T-cell (primary cell): ENCODE measurements around the gene TBC1D21. TPM values are rescaled to one million over a fixed set of nuclear protein-coding genes. Genes with fewer than 3 reads are reported as not detected.

Experiments used
- ATAC-seq, 4 experiments: fragments of 200-7000 bp in 3 of 4; fragments of 150-1000 bp in 1 of 4; cut with Tn5 transposase; replicated peaks in 1 of 4; 1 replicate in 3 of 4; 2 replicates in 1 of 4; pipeline ENCODE4 v1.10.0; 2021; ENCODE audit warnings: moderate library complexity in 3 of 4, mild to moderate bottlenecking in 2 of 4, moderate number of reproducible peaks in 1 of 4
- CTCF ChIA-PET, 2 donors: fragments of 300-600 bp; sonication (Branson Sonifier 250); formaldehyde crosslinking; loops; one replicate each; lab custom pipeline; 2022; ENCODE audit warnings: antibody characterized with exemption in 2 of 2; lab: Charles Lee
- POLR2A ChIA-PET, 2 donors: fragments of 300-600 bp; sonication (Branson Sonifier 250); formaldehyde crosslinking; loops; one replicate each; lab custom pipeline; 2022; ENCODE audit warnings: antibody characterized with exemption in 2 of 2; lab: Charles Lee
- DNase-seq, 35 experiments: peaks; one replicate each; pipeline versions ENCODE4 v3.0.0 to v3.0.0-alpha.2; 2013 to 2023
- H3K27ac ChIP-seq: one replicate; pipeline ENCODE4 v1.5.1; 2013; ENCODE audit warnings: low read length
- H3K27me3 ChIP-seq, 2 experiments: replicated peaks in 1 of 2; 1 replicate in 1 of 2; 2 replicates in 1 of 2; pipeline versions ENCODE4 v1.6.1 to v1.7.0; 2013; ENCODE audit warnings: low read length in 1 of 2, mixed read lengths in 1 of 2; ENCODE audit not compliant: control insufficient read depth in 2 of 2, insufficient read depth in 2 of 2; ENCODE audit errors: extremely low read depth in 1 of 2
- H3K36me3 ChIP-seq, 2 donors: 1 replicate in 1 of 2; 2 replicates in 1 of 2; pipeline versions ENCODE4 v1.6.1 to v1.7.0; 2013; ENCODE audit warnings: low read length in 1 of 2; ENCODE audit not compliant: control insufficient read depth in 2 of 2, insufficient read depth in 1 of 2; ENCODE audit errors: extremely low read depth in 1 of 2
- H3K4me1 ChIP-seq, 2 experiments: 1 replicate in 1 of 2; 2 replicates in 1 of 2; pipeline versions ENCODE4 v1.6.1 to v1.7.0; 2013; ENCODE audit warnings: low read length in 2 of 2, mixed read lengths in 1 of 2; ENCODE audit not compliant: insufficient read depth in 2 of 2, control insufficient read depth in 1 of 2; ENCODE audit errors: extremely low read depth in 1 of 2
- H3K4me3 ChIP-seq, 2 donors: 1 replicate in 1 of 2; 2 replicates in 1 of 2; pipeline versions ENCODE4 v1.5.1 to v1.7.0; 2013; ENCODE audit warnings: mild to moderate bottlenecking in 2 of 2, low read length in 1 of 2, moderate library complexity in 1 of 2; ENCODE audit not compliant: control insufficient read depth in 1 of 2; ENCODE audit errors: extremely low read depth in 1 of 2
- H3K9me3 ChIP-seq: 2 replicates; pipeline ENCODE4 v1.7.0; 2013
- H3K27ac Mint-ChIP-seq, 2 donors: one replicate each; pipeline ENCODE4 v1.8.0; 2020 to 2021; ENCODE audit warnings: mild to moderate bottlenecking in 2 of 2, mixed read lengths in 2 of 2
- H3K27me3 Mint-ChIP-seq, 2 donors: one replicate each; pipeline ENCODE4 v1.8.0; 2021 to 2022; ENCODE audit warnings: mixed read lengths in 2 of 2
- H3K36me3 Mint-ChIP-seq: one replicate; pipeline ENCODE4 v1.8.0; 2021; ENCODE audit warnings: mixed read lengths
- H3K4me1 Mint-ChIP-seq, 3 donors: one replicate each; pipeline ENCODE4 v1.8.0; 2020 to 2022; ENCODE audit warnings: mixed read lengths in 3 of 3, mild to moderate bottlenecking in 1 of 3
- H3K4me3 Mint-ChIP-seq, 3 donors: one replicate each; pipeline ENCODE4 v1.8.0; 2020 to 2022; ENCODE audit warnings: mild to moderate bottlenecking in 3 of 3, mixed read lengths in 3 of 3, moderate library complexity in 3 of 3
- H3K9me3 Mint-ChIP-seq, 3 donors: one replicate each; pipeline ENCODE4 v1.8.0; 2020 to 2022; ENCODE audit warnings: mixed read lengths in 3 of 3
- WGBS: methylation state at CpG from one replicate; pipeline ENCODE4 v1.1.5; 2013; ENCODE audit warnings: missing lambda C conversion rate; ENCODE audit not compliant: insufficient coverage; 5-methylcytosine and 5-hydroxymethylcytosine counted together
- total RNA-seq, 35 experiments: library from RNA in 6 of 35; stranded (reverse) in 6 of 35; fragments of 120-200 nt in 1 of 35; gene quantifications; one replicate each; pipeline versions ENCODE4 v1.2.1 to v1.2.4 and lab custom pipeline; 2013 to 2026

TBC1D21 gene
- total RNA-seq, 5 donors from 2014 or later (not counting 1 experiment from before 2014, with no cell fraction given): not detected

DNA sequence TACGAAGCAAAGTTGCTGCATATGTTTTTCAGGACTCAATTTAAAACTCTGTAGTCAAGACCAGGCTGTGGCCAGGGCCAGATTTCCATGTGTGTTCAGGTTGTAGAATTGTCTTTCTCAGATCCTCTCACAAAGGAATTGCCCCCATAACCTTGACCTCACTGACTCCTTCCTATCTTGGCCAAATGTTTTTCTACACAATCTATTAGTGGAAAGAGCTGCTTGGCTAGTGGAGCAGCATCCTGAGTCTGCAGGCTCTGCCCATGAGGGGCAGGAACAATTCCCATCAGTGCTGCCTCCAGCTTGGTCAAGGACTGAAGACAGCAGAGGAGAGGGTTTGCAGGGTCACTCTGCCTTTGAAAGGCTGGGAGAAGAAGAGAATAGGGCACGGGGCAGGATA, 6.9 kb upstream of the TBC1D21 start:
- Mint-ChIP-seq H3K27ac (no peak overlapping the region), H3K9me3 (no peaks in the 10 kb centered on the region), H3K4me3 (no peak overlapping the region), H3K36me3 (no peaks in the 10 kb centered on the region), H3K4me1 (peaks cover 8 to 14% (median 9%) of the 10 kb centered on the region in 3 donors), H3K27me3 (peaks cover 17 to 34% of the 10 kb centered on the region in 2 donors)
- Histone ChIP-seq H3K36me3 (no peaks in the 10 kb centered on the region), H3K9me3 (no peaks in the 10 kb centered on the region), H3K27ac (no peak overlapping the region), H3K27me3 (peaks cover 0 to 30% of the 10 kb centered on the region in 2 experiments), H3K4me1 (peaks cover 0 to 6% of the 10 kb centered on the region in 2 experiments), H3K4me3 (no peak overlapping the region)
- 40% methylated on average over 1 of the region's 2 CpGs for WGBS
- ATAC-seq: no peak
- POLR2A ChIA-PET: no interaction called here
- DNase-seq: peak in 1 of 35 experiments; percentile 2
- CTCF ChIA-PET: no interaction called here

DNA sequence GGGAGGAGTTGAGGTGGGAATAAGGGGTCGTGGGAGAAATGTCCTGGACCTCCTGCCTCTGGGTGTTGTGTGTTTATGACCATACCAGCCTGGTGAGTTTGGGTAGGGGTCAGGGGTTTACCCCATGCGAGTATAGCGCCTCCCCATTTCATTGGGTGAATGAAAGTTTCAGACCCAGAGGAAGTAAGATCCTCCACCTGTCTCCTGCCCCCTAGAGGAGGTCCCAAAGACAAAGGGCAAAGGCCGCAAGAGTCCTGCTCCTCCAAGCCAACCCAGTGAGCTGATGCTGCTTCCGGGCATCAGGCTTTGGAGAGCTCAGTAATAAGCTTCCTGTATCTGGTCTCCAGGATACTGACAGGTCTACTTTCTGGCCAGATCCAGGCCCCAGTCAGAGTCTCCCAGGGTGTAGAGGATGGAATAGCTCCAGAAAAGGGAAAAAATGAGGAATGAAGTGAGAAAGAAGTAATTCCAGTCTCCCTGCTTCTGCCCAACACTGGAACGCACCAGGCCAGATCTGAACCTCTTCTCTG, 6.4 kb upstream of the TBC1D21 start:
- no peak for ATAC-seq
- Mint-ChIP-seq H3K27me3 (peaks cover 18 to 35% of the 10 kb centered on the region in 2 donors), H3K27ac (no peak overlapping the region), H3K4me3 (no peak overlapping the region), H3K4me1 (peaks cover 8 to 14% (median 9%) of the 10 kb centered on the region in 3 donors), H3K9me3 (no peaks in the 10 kb centered on the region), H3K36me3 (no peaks in the 10 kb centered on the region)
- Histone ChIP-seq H3K4me3 (no peak overlapping the region), H3K4me1 (peaks cover 0 to 6% of the 10 kb centered on the region in 2 experiments), H3K36me3 (no peaks in the 10 kb centered on the region), H3K27ac (no peak overlapping the region), H3K27me3 (peaks cover 0 to 30% of the 10 kb centered on the region in 2 experiments), H3K9me3 (no peaks in the 10 kb centered on the region)
- ChIA-PET POLR2A (no interaction called here), CTCF (no interaction called here)
- 37% methylated on average over 2 of the region's 6 CpGs for WGBS
- no peak for DNase-seq

DNA sequence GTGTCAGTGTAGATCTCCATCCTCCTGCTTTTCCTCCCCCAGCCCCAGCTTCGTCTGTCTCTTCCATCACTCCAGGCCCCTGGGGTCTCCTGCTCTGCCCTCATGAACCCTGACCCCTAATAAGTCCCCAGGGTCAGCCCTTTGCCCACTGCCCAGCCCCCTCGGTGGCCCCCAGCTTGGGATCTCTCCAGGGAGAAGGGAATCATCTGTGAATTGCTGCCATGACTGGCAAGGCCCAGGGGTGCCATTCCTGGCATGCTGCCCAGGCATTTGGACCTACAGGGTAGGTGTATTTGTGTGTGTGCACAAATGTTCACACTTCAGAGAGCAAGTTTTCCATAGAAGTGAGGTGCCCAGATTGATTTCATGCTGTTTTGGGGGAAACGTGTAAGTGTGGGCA, 5.9 kb upstream of the TBC1D21 start:
- ATAC-seq (no peak), DNase-seq (peak in 1 of 35 experiments; percentile 5)
- Mint-ChIP-seq H3K36me3 (no peaks in the 10 kb centered on the region), H3K4me3 (no peak overlapping the region), H3K9me3 (no peaks in the 10 kb centered on the region), H3K27ac (no peak overlapping the region), H3K4me1 (peaks cover 8 to 14% (median 9%) of the 10 kb centered on the region in 3 donors), H3K27me3 (peaks cover 23 to 36% of the 10 kb centered on the region in 2 donors)
- Histone ChIP-seq H3K27ac (no peak overlapping the region), H3K27me3 (peaks cover 0 to 32% of the 10 kb centered on the region in 2 experiments), H3K36me3 (no peaks in the 10 kb centered on the region), H3K4me1 (peaks cover 0 to 6% of the 10 kb centered on the region in 2 experiments), H3K4me3 (no peak overlapping the region), H3K9me3 (no peaks in the 10 kb centered on the region)
- ChIA-PET POLR2A (no interaction called here), CTCF (no interaction called here)
- WGBS: 47% methylated on average over 3 of the region's 3 CpGs

DNA sequence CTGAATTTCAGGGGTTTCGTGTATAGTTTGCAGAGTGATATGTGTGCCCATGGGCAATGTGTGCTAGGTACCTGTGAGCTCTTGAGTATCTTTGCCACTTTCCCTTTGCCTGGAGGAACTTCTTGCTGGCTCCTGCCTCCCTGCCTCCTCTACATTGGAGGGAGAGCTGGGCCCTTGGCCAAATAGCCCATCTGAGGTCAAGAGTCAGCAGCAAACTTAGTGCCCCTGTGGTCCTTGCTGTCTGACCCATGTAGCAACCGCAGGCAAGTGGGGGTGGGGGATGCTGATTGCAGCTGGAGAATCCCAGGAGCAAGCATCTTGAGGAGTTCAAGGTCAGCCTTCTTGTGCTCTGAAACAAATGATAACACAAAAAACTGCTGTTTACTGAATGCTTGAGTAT, 5.4 kb upstream of the TBC1D21 start:
- H3K9me3 ChIP-seq: no peaks in the 10 kb centered on the region
- Mint-ChIP-seq H3K27me3 (peaks cover 28 to 40% of the 10 kb centered on the region in 2 donors), H3K4me1 (peaks cover 8 to 14% (median 9%) of the 10 kb centered on the region in 3 donors), H3K27ac (no peak overlapping the region), H3K36me3 (no peaks in the 10 kb centered on the region), H3K9me3 (no peaks in the 10 kb centered on the region), H3K4me3 (no peak overlapping the region)
- no peak overlapping the region for H3K4me3 ChIP-seq
- DNase-seq (peak in 1 of 35 experiments; percentile 19), ATAC-seq (no peak)
- peaks cover 0 to 6% of the 10 kb centered on the region in 2 experiments for H3K4me1 ChIP-seq
- no peak overlapping the region for H3K27ac ChIP-seq
- POLR2A ChIA-PET: no interaction called here
- H3K36me3 ChIP-seq: no peaks in the 10 kb centered on the region
- 60% methylated on average over 2 of the region's 2 CpGs for WGBS
- CTCF ChIA-PET: no interaction called here
- H3K27me3 ChIP-seq: peaks cover 0 to 34% of the 10 kb centered on the region in 2 experiments

DNA sequence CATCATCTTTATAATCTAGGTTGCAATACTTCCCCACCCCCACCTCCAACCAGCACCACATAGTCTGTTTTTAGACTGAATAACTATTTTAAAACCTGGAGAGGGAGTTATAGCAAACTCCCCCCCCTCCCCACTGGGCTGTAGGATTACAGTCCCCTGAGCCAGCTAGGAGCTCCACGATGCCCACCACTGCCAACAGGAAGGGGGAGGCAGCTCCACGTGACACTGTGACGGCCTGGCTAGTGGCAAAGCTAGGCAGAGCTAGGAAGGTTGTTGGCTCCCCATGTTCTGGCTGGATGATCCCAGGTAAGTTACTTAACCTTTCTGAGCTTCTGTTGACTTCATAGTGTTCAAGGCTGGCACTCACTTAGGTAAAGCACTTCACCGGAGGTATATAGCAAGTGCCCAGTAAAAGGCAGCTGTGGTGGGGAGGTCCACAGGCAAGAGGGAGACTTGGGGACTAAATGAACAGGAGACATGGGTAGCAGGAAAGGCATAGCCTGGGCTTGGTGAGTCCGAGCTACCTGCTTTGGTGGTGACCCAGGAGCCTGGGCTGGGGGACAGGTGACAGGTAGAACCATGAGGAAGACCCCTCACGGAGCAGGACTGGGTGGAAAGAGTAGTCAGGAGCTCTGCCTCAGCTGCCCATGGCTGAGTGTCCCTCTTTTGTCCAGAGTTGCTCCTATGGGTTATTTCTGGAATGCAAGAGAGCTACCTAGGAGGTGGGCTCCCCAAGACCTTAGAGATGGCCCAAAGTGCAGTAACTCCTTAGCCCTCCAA, 4.0 kb upstream of the TBC1D21 start:
- ATAC-seq (no peak), DNase-seq (peak in 1 of 35 experiments; percentile 19)
- H3K9me3 ChIP-seq: no peaks in the 10 kb centered on the region
- no peak overlapping the region for H3K4me3 ChIP-seq
- no peak overlapping the region for H3K27ac Mint-ChIP-seq
- H3K36me3 Mint-ChIP-seq: no peaks in the 10 kb centered on the region
- H3K27me3 Mint-ChIP-seq: peaks cover 41 to 48% of the 10 kb centered on the region in 2 donors
- H3K27ac ChIP-seq: no peak overlapping the region
- peaks cover 0 to 6% of the 10 kb centered on the region in 2 experiments for H3K4me1 ChIP-seq
- no peaks in the 10 kb centered on the region for H3K9me3 Mint-ChIP-seq
- POLR2A ChIA-PET: no interaction called here
- peaks cover 8 to 14% (median 9%) of the 10 kb centered on the region in 3 donors for H3K4me1 Mint-ChIP-seq
- peaks cover 0 to 43% of the 10 kb centered on the region in 2 experiments for H3K27me3 ChIP-seq
- H3K36me3 ChIP-seq: no peaks in the 10 kb centered on the region
- H3K4me3 Mint-ChIP-seq: no peak overlapping the region
- WGBS: 78% methylated on average over 2 of the region's 6 CpGs
- CTCF ChIA-PET: interaction anchor here in 1 of 2 donors (1.0 kb wide), 1 partner anchor 10 kb away, joined by 4 read pairs; no protein-coding TSS in a partner anchor

DNA sequence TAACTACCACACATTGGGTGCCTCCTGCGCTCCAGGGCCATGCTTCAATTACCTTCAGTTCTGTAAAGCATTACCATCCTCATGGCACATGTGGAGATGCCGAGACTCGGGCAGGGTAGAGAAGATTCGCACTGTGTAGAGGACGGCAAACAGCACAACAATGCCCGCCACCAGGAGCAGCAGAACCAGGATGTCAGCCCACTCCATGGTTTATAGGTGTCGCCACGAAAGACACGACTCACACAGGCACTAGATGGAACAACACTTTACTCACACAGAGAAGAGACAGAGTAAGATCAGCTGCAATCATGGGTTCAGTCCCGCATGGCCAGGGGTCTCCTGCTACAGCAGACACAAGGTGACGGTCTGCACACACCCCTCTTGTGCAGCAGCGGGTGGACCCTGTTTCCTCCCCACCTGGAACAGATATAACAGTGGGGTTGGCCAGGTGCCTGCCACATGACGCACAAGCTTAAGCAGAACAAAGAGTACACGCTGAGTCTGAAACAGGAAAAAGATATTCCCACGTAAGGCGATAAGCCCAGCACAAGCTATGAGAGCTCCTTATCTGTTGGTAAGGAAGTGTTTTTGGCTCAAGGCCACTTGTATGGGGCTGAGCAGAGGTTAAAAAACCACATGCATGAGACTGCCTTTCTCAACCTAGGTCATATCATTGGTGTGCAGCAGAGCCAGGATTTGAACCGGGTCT, 2.5 kb upstream of the TBC1D21 start:
- Mint-ChIP-seq H3K9me3 (no peaks in the 10 kb centered on the region), H3K4me3 (no peak overlapping the region), H3K36me3 (no peaks in the 10 kb centered on the region), H3K4me1 (peaks cover 2 to 10% (median 5%) of the 10 kb centered on the region in 3 donors), H3K27ac (no peak overlapping the region), H3K27me3 (peaks cover 42 to 49% of the 10 kb centered on the region in 2 donors)
- DNase-seq (peak in 1 of 35 experiments; percentile 22), ATAC-seq (no peak)
- Histone ChIP-seq H3K4me3 (no peak overlapping the region), H3K9me3 (no peaks in the 10 kb centered on the region), H3K36me3 (no peaks in the 10 kb centered on the region), H3K27ac (no peak overlapping the region), H3K4me1 (peaks cover 0 to 3% of the 10 kb centered on the region in 2 experiments), H3K27me3 (peaks cover 0 to 43% of the 10 kb centered on the region in 2 experiments)
- ChIA-PET POLR2A (no interaction called here), CTCF (no interaction called here)
- WGBS: 34% methylated on average over 11 of the region's 17 CpGs
